Non-pigmented ciliary epithelial cell (primary cell): ENCODE measurements around the gene PHACTR2.
"Not testable (repeated sequence)": the region's sequence is repeated elsewhere in the genome, so short reads cannot be mapped to it uniquely, and the experiment has no call there.

Experiments
- DNase-seq: peaks from one replicate; pipeline ENCODE4 v3.0.0-alpha.2; 2010; ENCODE audit warnings: low read depth

PHACTR2 gene

GRCh38 chr6:143864234-143864633, 186.5 kb downstream of the PHACTR2 start, which contains the start of gene ZC2HC1B:
ZC2HC1B (plus strand) TSS chr6:143864474; CDS start chr6:143864540, 66 bp downstream.
- DNase-seq: no peak

GRCh38 chr6:143867236-143867635, 189.5 kb downstream of the PHACTR2 start:
- DNase-seq: no peak

- not testable (repeated sequence) for DNase-seq
Measured at GRCh38 chr6:143868808-143869207, 191.0 kb downstream of the PHACTR2 start.

- DNase-seq: not testable (repeated sequence)
Measured at GRCh38 chr6:143871202-143871730, 193.5 kb downstream of the PHACTR2 start.

- DNase-seq: no peak
Measured at GRCh38 chr6:143872201-143872600, 194.4 kb downstream of the PHACTR2 start.

GRCh38 chr6:143873600-143873999, 195.8 kb downstream of the PHACTR2 start:
- not testable (repeated sequence) for DNase-seq

- DNase-seq: not testable (repeated sequence)
Measured at GRCh38 chr6:143874503-143874902, 196.7 kb downstream of the PHACTR2 start.

GRCh38 chr6:143877584-143878271, 200.0 kb downstream of the PHACTR2 start:
- DNase-seq: no peak

- no peak for DNase-seq
Measured at GRCh38 chr6:143878272-143878760, 200.6 kb downstream of the PHACTR2 start.

GRCh38 chr6:143880412-143880811, 202.6 kb downstream of the PHACTR2 start:
- DNase-seq: no peak
